GM23338 (cell line): ENCODE data around the gene EVC2. TPM values are rescaled to one million over a fixed set of nuclear protein-coding genes. Genes with fewer than 3 reads are reported as not detected.
A peak's percentile ranks its signal among the peaks of the same experiment; 100 is the strongest.

Experiments used
- ATAC-seq: fragments of 200-7000 bp; cut with Tn5 transposase; 3 replicates; pipeline ENCODE4 v1.9.1; 2020
- DNase-seq: peaks from one replicate; pipeline ENCODE4 v3.0.0-alpha.2; 2015; ENCODE audit warnings: low spot score
- H2AFZ ChIP-seq: fragments of 200-600 bp; sonication (generic); 2 replicates; pipeline ENCODE4 v1.8.0; 2016; ENCODE audit warnings: antibody characterized with exemption, mild to moderate bottlenecking, moderate library complexity
- H3F3A ChIP-seq: fragments of 200-600 bp; sonication (generic); replicated peaks from 2 replicates; pipeline ENCODE4 v1.8.0; 2017; ENCODE audit warnings: antibody characterized with exemption, mixed run types, low read depth
- H3K27ac ChIP-seq: fragments of 200-600 bp; sonication (generic); 2 replicates; pipeline ENCODE4 v1.6.1; 2016; ENCODE audit warnings: low read depth
- H3K27me3 ChIP-seq: fragments of 200-600 bp; sonication (generic); 2 replicates; pipeline ENCODE4 v1.8.0; 2016; ENCODE audit warnings: mild to moderate bottlenecking, mixed run types, moderate library complexity; ENCODE audit not compliant: insufficient read depth
- H3K36me3 ChIP-seq: fragments of 200-600 bp; sonication (generic); 2 replicates; pipeline ENCODE4 v1.8.0; 2016; ENCODE audit warnings: mild to moderate bottlenecking; ENCODE audit not compliant: insufficient read depth
- H3K4me1 ChIP-seq: fragments of 200-600 bp; sonication (generic); 2 replicates; pipeline ENCODE4 v1.8.0; 2016; ENCODE audit warnings: mild to moderate bottlenecking, moderate library complexity; ENCODE audit not compliant: insufficient read depth
- H3K4me2 ChIP-seq: fragments of 200-600 bp; sonication (generic); 2 replicates; pipeline ENCODE4 v1.7.1; 2017; ENCODE audit warnings: mixed run types
- H3K4me3 ChIP-seq: fragments of 200-600 bp; sonication (generic); 2 replicates; pipeline ENCODE4 v1.6.1; 2016; ENCODE audit warnings: mixed run types
- H3K79me2 ChIP-seq: fragments of 200-600 bp; sonication (generic); replicated peaks from 2 replicates; pipeline ENCODE4 v1.8.0; 2017; ENCODE audit warnings: mild to moderate bottlenecking; ENCODE audit not compliant: insufficient read depth
- H3K9me2 ChIP-seq: fragments of 200-600 bp; sonication (generic); 2 replicates; pipeline ENCODE4 v1.8.0; 2017; ENCODE audit not compliant: insufficient read depth
- H4K20me1 ChIP-seq: fragments of 200-600 bp; sonication (generic); replicated peaks from 2 replicates; pipeline ENCODE4 v1.8.0; 2017; ENCODE audit warnings: mild to moderate bottlenecking; ENCODE audit not compliant: insufficient read depth
- H3K27ac Mint-ChIP-seq: 2 replicates; pipeline ENCODE4 v1.8.0; 2020; ENCODE audit warnings: inconsistent platforms, mild to moderate bottlenecking, moderate library complexity, mixed read lengths
- H3K27me3 Mint-ChIP-seq: 3 replicates; pipeline ENCODE4 v1.8.0; 2022; ENCODE audit warnings: low read depth, mild to moderate bottlenecking, moderate library complexity, mixed read lengths, inconsistent platforms; ENCODE audit not compliant: insufficient read depth, poor library complexity
- H3K36me3 Mint-ChIP-seq: 3 replicates; pipeline ENCODE4 v1.8.0; 2021; ENCODE audit warnings: low read depth, mild to moderate bottlenecking, inconsistent platforms, moderate library complexity, mixed read lengths
- H3K4me1 Mint-ChIP-seq: 3 replicates; pipeline ENCODE4 v1.8.0; 2020; ENCODE audit warnings: mild to moderate bottlenecking, inconsistent platforms, mixed read lengths
- H3K4me3 Mint-ChIP-seq: 3 replicates; pipeline ENCODE4 v1.8.0; 2021; ENCODE audit warnings: moderate library complexity, mild to moderate bottlenecking, inconsistent platforms, mixed read lengths
- H3K9me3 Mint-ChIP-seq: 3 replicates; pipeline ENCODE4 v1.8.0; 2020; ENCODE audit warnings: moderate library complexity, mild to moderate bottlenecking, inconsistent platforms, mixed read lengths
- EZH2 ChIP-seq: fragments of 200-600 bp; sonication (generic); IDR thresholded peaks from one replicate; pipeline ENCODE4 v1.8.0; 2017; ENCODE audit warnings: antibody characterized with exemption, mild to moderate bottlenecking, low read depth; ENCODE audit not compliant: unreplicated experiment
- EZH2phosphoT487 ChIP-seq: fragments of 200-600 bp; sonication (generic); IDR thresholded peaks from one replicate; pipeline ENCODE4 v1.8.1; 2018; ENCODE audit warnings: antibody characterized with exemption; ENCODE audit not compliant: unreplicated experiment
- JUNB ChIP-seq: IDR thresholded peaks from one replicate; pipeline ENCODE4 v1.6.1; 2016; ENCODE audit warnings: antibody characterized with exemption; ENCODE audit not compliant: unreplicated experiment
- NANOG ChIP-seq: IDR thresholded peaks from 2 replicates; pipeline ENCODE4 v1.6.1; 2016; ENCODE audit warnings: antibody characterized with exemption, borderline replicate concordance
- POLR2AphosphoS5 ChIP-seq: IDR thresholded peaks from 2 replicates; pipeline ENCODE4 v1.6.1; 2016; ENCODE audit warnings: antibody characterized with exemption, low read depth
- STAT1 ChIP-seq: IDR thresholded peaks from one replicate; pipeline ENCODE4 v1.6.1; 2016; ENCODE audit warnings: antibody characterized with exemption; ENCODE audit not compliant: unreplicated experiment
- ZNF114 ChIP-seq: fragments of 250-450 bp; sonication (Bioruptor Pico); IDR thresholded peaks from 2 replicates; pipeline ENCODE4 v1.5.0; 2020; ENCODE audit warnings: mild to moderate bottlenecking, moderate library complexity
- ZNF331 ChIP-seq: fragments of 250-450 bp; sonication (Bioruptor Pico); IDR thresholded peaks from 2 replicates; pipeline ENCODE4 v1.5.0; 2020; ENCODE audit warnings: low read depth, mild to moderate bottlenecking, moderate library complexity
- polyA plus RNA-seq: library from polyadenylated mRNA; unstranded; fragments of >200 nt; fragmentation: Nextera tagmentation; extraction: Ambion mirVana; gene quantifications from 2 replicates; pipeline ENCODE4 v1.2.1, GENCODE V29; 2016
- total RNA-seq: library from RNA; depleted of rRNA; stranded (reverse); fragments of >200 nt; shearing (Covaris generic); gene quantifications from 2 replicates; pipeline ENCODE4 v1.2.3, GENCODE V29; 2014
- TF ChIP-seq, protein P1 (sequence below): IDR thresholded peaks from one replicate; pipeline ENCODE4 v1.6.1; 2018; ENCODE audit warnings: antibody characterized with exemption; ENCODE audit not compliant: unreplicated experiment
- TF ChIP-seq, protein P2 (sequence below), 2 experiments: fragments of 200-600 bp in 1 of 2; sonication (generic) in 1 of 2; conservative IDR thresholded peaks; 2 replicates each; pipeline versions ENCODE4 v1.5.1 to v1.6.1; 2016 to 2017; ENCODE audit warnings: antibody characterized with exemption in 2 of 2, low read depth in 2 of 2, mild to moderate bottlenecking in 2 of 2, moderate library complexity in 1 of 2
- TF ChIP-seq, protein P3 (sequence below): fragments of 250-450 bp; sonication (Bioruptor Pico); IDR thresholded peaks from 2 replicates; pipeline ENCODE4 v1.5.0; 2020; ENCODE audit warnings: mild to moderate bottlenecking, moderate library complexity

EVC2 gene
- total and polyA plus RNA-seq, 2 experiments from 2014 or later: 3.4 to 11.5 TPM

DNA sequence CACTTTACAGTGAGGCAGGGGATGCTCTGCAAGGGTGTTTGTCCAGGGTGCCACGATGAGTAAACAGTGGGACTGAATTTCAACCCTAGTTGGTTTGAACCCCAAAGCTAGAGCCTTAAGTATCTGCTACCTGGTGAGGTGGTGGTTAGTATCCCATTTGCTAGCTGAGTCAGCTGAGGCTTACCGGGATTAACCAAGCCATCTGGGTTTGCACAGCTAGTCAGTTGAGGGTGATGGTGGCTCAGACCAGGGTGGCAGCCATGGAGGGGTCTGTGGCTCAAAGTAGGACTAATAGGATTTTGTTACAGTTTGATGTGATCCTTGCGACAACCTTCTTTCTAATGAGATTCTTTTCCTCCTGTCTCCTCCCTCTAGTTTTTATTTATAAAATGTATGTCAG, 4.6 kb upstream of the EVC2 start:
- peak overlapping the region; percentile 76; the same call in 1 of the 3 replicates for H3K4me3 Mint-ChIP-seq
- no peaks in the 10 kb centered on the region for H3K9me2 ChIP-seq
- peaks cover 15% of the 10 kb centered on the region for H3K4me1 Mint-ChIP-seq
- H2AFZ ChIP-seq: no peak overlapping the region
- peaks cover 30% of the 10 kb centered on the region for H3K27me3 ChIP-seq
- no peaks in the 10 kb centered on the region for H3K36me3 ChIP-seq
- H3K27me3 Mint-ChIP-seq: peaks cover 22% of the 10 kb centered on the region
- H4K20me1 ChIP-seq: no peaks in the 10 kb centered on the region
- no peak overlapping the region for H3K27ac Mint-ChIP-seq
- no peak overlapping the region for H3K27ac ChIP-seq
- no peak for ATAC-seq
- DNase-seq: no peak
- H3K36me3 Mint-ChIP-seq: peaks cover 17% of the 10 kb centered on the region
- TF ChIP-seq JUNB (no peak), EZH2 (no peak), POLR2AphosphoS5 (no peak), STAT1 (no peak), ZNF331 (CRISPR knock-in tag) (no peak), EZH2phosphoT487 (no peak), NANOG (no peak)
- peaks cover 8% of the 10 kb centered on the region; the same call in 1 of the 2 replicates for H3K4me1 ChIP-seq
- H3K4me3 ChIP-seq: no peak overlapping the region
- no peak overlapping the region for H3K4me2 ChIP-seq
- peaks cover 8% of the 10 kb centered on the region for H3K9me3 Mint-ChIP-seq
- H3F3A ChIP-seq: no peaks in the 10 kb centered on the region
- peaks cover 5% of the 10 kb centered on the region; the same call in 1 of the 2 replicates for H3K79me2 ChIP-seq

DNA sequence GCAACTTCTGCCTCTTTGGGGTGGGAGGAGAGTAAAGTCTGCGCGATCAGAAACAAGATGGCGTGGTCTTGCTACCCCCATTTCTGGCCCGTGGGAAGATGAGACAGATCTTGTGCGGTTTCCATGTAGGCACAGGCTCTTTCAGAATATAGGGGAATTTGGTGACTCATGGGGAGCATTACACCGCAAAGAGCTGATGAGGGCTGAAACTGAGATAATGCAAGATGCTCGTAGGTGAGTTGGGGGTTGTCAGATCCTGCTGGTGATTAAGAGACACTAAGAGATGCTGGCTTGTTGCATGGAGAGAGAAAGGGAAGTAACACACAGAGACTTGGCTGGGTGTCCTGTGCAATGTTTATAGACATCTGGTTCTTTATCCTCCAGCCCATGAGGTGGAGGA, 4.2 kb upstream of the EVC2 start:
- ATAC-seq: no peak
- H3K79me2 ChIP-seq: peaks cover 5% of the 10 kb centered on the region; the same call in 1 of the 2 replicates
- Mint-ChIP-seq H3K4me3 (peak overlapping the region; percentile 76), H3K4me1 (peaks cover 18% of the 10 kb centered on the region), H3K9me3 (peaks cover 8% of the 10 kb centered on the region), H3K36me3 (peaks cover 17% of the 10 kb centered on the region), H3K27me3 (peaks cover 25% of the 10 kb centered on the region), H3K27ac (no peak overlapping the region)
- H3K4me3 ChIP-seq: no peak overlapping the region
- DNase-seq: no peak
- H3K4me1 ChIP-seq: peaks cover 8% of the 10 kb centered on the region; the same call in 1 of the 2 replicates
- H3K9me2 ChIP-seq: no peaks in the 10 kb centered on the region
- peaks cover 30% of the 10 kb centered on the region for H3K27me3 ChIP-seq
- H2AFZ ChIP-seq: no peak overlapping the region
- H3K27ac ChIP-seq: no peak overlapping the region
- H4K20me1 ChIP-seq: no peaks in the 10 kb centered on the region
- H3F3A ChIP-seq: no peaks in the 10 kb centered on the region
- no peaks in the 10 kb centered on the region for H3K36me3 ChIP-seq
- H3K4me2 ChIP-seq: peak overlapping the region; percentile 84; the same call in 1 of the 2 replicates
- TF ChIP-seq NANOG (no peak), ZNF114 (no peak), EZH2phosphoT487 (no peak), ZNF331 (CRISPR knock-in tag) (no peak), POLR2AphosphoS5 (no peak)
- TF ChIP-seq, protein P1, sequence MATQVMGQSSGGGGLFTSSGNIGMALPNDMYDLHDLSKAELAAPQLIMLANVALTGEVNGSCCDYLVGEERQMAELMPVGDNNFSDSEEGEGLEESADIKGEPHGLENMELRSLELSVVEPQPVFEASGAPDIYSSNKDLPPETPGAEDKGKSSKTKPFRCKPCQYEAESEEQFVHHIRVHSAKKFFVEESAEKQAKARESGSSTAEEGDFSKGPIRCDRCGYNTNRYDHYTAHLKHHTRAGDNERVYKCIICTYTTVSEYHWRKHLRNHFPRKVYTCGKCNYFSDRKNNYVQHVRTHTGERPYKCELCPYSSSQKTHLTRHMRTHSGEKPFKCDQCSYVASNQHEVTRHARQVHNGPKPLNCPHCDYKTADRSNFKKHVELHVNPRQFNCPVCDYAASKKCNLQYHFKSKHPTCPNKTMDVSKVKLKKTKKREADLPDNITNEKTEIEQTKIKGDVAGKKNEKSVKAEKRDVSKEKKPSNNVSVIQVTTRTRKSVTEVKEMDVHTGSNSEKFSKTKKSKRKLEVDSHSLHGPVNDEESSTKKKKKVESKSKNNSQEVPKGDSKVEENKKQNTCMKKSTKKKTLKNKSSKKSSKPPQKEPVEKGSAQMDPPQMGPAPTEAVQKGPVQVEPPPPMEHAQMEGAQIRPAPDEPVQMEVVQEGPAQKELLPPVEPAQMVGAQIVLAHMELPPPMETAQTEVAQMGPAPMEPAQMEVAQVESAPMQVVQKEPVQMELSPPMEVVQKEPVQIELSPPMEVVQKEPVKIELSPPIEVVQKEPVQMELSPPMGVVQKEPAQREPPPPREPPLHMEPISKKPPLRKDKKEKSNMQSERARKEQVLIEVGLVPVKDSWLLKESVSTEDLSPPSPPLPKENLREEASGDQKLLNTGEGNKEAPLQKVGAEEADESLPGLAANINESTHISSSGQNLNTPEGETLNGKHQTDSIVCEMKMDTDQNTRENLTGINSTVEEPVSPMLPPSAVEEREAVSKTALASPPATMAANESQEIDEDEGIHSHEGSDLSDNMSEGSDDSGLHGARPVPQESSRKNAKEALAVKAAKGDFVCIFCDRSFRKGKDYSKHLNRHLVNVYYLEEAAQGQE: no peak
- TF ChIP-seq, protein P2, sequence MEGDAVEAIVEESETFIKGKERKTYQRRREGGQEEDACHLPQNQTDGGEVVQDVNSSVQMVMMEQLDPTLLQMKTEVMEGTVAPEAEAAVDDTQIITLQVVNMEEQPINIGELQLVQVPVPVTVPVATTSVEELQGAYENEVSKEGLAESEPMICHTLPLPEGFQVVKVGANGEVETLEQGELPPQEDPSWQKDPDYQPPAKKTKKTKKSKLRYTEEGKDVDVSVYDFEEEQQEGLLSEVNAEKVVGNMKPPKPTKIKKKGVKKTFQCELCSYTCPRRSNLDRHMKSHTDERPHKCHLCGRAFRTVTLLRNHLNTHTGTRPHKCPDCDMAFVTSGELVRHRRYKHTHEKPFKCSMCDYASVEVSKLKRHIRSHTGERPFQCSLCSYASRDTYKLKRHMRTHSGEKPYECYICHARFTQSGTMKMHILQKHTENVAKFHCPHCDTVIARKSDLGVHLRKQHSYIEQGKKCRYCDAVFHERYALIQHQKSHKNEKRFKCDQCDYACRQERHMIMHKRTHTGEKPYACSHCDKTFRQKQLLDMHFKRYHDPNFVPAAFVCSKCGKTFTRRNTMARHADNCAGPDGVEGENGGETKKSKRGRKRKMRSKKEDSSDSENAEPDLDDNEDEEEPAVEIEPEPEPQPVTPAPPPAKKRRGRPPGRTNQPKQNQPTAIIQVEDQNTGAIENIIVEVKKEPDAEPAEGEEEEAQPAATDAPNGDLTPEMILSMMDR (conservative IDR thresholded peaks at IDR 0.05; ENCODE audit: low read depth in 2 of 2): no peak
- TF ChIP-seq, protein P3, sequence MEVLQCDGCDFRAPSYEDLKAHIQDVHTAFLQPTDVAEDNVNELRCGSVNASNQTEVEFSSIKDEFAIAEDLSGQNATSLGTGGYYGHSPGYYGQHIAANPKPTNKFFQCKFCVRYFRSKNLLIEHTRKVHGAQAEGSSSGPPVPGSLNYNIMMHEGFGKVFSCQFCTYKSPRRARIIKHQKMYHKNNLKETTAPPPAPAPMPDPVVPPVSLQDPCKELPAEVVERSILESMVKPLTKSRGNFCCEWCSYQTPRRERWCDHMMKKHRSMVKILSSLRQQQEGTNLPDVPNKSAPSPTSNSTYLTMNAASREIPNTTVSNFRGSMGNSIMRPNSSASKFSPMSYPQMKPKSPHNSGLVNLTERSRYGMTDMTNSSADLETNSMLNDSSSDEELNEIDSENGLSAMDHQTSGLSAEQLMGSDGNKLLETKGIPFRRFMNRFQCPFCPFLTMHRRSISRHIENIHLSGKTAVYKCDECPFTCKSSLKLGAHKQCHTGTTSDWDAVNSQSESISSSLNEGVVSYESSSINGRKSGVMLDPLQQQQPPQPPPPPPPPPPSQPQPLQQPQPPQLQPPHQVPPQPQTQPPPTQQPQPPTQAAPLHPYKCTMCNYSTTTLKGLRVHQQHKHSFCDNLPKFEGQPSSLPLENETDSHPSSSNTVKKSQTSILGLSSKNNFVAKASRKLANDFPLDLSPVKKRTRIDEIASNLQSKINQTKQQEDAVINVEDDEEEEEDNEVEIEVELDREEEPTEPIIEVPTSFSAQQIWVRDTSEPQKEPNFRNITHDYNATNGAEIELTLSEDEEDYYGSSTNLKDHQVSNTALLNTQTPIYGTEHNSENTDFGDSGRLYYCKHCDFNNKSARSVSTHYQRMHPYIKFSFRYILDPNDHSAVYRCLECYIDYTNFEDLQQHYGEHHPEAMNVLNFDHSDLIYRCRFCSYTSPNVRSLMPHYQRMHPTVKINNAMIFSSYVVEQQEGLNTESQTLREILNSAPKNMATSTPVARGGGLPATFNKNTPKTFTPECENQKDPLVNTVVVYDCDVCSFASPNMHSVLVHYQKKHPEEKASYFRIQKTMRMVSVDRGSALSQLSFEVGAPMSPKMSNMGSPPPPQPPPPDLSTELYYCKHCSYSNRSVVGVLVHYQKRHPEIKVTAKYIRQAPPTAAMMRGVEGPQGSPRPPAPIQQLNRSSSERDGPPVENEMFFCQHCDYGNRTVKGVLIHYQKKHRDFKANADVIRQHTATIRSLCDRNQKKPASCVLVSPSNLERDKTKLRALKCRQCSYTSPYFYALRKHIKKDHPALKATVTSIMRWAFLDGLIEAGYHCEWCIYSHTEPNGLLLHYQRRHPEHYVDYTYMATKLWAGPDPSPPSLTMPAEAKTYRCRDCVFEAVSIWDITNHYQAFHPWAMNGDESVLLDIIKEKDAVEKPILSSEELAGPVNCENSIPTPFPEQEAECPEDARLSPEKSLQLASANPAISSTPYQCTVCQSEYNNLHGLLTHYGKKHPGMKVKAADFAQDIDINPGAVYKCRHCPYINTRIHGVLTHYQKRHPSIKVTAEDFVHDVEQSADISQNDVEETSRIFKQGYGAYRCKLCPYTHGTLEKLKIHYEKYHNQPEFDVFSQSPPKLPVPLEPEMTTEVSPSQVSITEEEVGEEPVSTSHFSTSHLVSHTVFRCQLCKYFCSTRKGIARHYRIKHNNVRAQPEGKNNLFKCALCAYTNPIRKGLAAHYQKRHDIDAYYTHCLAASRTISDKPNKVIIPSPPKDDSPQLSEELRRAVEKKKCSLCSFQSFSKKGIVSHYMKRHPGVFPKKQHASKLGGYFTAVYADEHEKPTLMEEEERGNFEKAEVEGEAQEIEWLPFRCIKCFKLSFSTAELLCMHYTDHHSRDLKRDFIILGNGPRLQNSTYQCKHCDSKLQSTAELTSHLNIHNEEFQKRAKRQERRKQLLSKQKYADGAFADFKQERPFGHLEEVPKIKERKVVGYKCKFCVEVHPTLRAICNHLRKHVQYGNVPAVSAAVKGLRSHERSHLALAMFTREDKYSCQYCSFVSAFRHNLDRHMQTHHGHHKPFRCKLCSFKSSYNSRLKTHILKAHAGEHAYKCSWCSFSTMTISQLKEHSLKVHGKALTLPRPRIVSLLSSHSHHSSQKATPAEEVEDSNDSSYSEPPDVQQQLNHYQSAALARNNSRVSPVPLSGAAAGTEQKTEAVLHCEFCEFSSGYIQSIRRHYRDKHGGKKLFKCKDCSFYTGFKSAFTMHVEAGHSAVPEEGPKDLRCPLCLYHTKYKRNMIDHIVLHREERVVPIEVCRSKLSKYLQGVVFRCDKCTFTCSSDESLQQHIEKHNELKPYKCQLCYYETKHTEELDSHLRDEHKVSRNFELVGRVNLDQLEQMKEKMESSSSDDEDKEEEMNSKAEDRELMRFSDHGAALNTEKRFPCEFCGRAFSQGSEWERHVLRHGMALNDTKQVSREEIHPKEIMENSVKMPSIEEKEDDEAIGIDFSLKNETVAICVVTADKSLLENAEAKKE (CRISPR knock-in tag): no peak
